A172 (cell line): ENCODE results near the gene MYRF. TPM values are rescaled to one million over a fixed set of nuclear protein-coding genes. Genes with fewer than 3 reads are reported as not detected.

ENCODE experiments used
- total RNA-seq: library from RNA; depleted of rRNA; stranded (reverse); fragments of >200 nt; shearing (Covaris generic); gene quantifications from 2 replicates; pipeline ENCODE4 v1.2.3, GENCODE V29; 2014; rRNA removed

Gene MYRF
- total RNA-seq, 1 experiment from 2014 or later, result 0.98 TPM

Other genes with a start within 250 kb of the MYRF start
- not detected in 2 replicates for gene LRRC10B, start 243.9 kb upstream of the MYRF start, total RNA-seq
- 0.12 and 0.26 TPM in 2 replicates for gene SYT7, start 171.6 kb upstream of the MYRF start, total RNA-seq
- 0.09 and 1.2 TPM in 2 replicates for gene DAGLA, start 72.2 kb upstream of the MYRF start, total RNA-seq
- gene TMEM258, start 40.0 kb downstream of the MYRF start, total RNA-seq, result 78.1 and 115 TPM in 2 replicates
- gene FEN1, start 40.3 kb downstream of the MYRF start, total RNA-seq, result 131 and 139 TPM in 2 replicates
- 55.3 and 84.2 TPM in 2 replicates for gene FADS1, start 64.4 kb downstream of the MYRF start, total RNA-seq
- 151 and 340 TPM in 2 replicates for gene FADS2, start 75.7 kb downstream of the MYRF start, total RNA-seq
- 139 and 190 TPM in 2 replicates for gene FADS3, start 138.9 kb downstream of the MYRF start, total RNA-seq
- gene RAB3IL1, start 164.9 kb downstream of the MYRF start, total RNA-seq, result 2.4 and 8.5 TPM in 2 replicates
- 0.79 and 1.00 TPM in 2 replicates for gene BEST1, start 197.7 kb downstream of the MYRF start, total RNA-seq
- gene FTH1, start 215.0 kb downstream of the MYRF start, total RNA-seq, result 511 and 651 TPM in 2 replicates